H9 (cell line): Measurements from ENCODE around the gene ATP8B2. TPM values are rescaled to one million over a fixed set of nuclear protein-coding genes. Genes with fewer than 3 reads are reported as not detected.
"Not testable (repeated sequence)": the region's sequence is repeated elsewhere in the genome, so short reads cannot be mapped to it uniquely, and the experiment has no call there.

Source experiments
- DNase-seq: peaks from one replicate; pipeline ENCODE4 v3.0.0-alpha.2; 2017
- H2AFZ ChIP-seq: one replicate; pipeline ENCODE4 v1.6.1; 2013; ENCODE audit warnings: mild to moderate bottlenecking, low read length, control low read depth, moderate library complexity
- H2AK5ac ChIP-seq: 2 replicates; pipeline ENCODE4 v1.6.1; 2013; ENCODE audit warnings: low read length, control low read depth, mixed read lengths; ENCODE audit not compliant: insufficient read length
- H2BK120ac ChIP-seq: one replicate; pipeline ENCODE4 v1.6.1; 2013; ENCODE audit warnings: low read depth, mild to moderate bottlenecking, low read length, control low read depth, inconsistent platforms; ENCODE audit not compliant: poor library complexity, severe bottlenecking
- H2BK12ac ChIP-seq: 2 replicates; pipeline ENCODE4 v1.6.1; 2013; ENCODE audit warnings: low read length, control low read depth, mixed read lengths, low read depth; ENCODE audit not compliant: insufficient read length
- H2BK15ac ChIP-seq: 2 replicates; pipeline ENCODE4 v1.6.1; 2013; ENCODE audit warnings: low read depth, low read length, control low read depth
- H2BK20ac ChIP-seq: one replicate; pipeline ENCODE4 v1.6.1; 2013; ENCODE audit warnings: low read depth, mild to moderate bottlenecking, low read length, control low read depth, inconsistent platforms; ENCODE audit not compliant: poor library complexity, severe bottlenecking
- H2BK5ac ChIP-seq: 2 replicates; pipeline ENCODE4 v1.6.1; 2013; ENCODE audit warnings: low read length, control low read depth, mixed read lengths; ENCODE audit not compliant: insufficient read length
- H3K14ac ChIP-seq: 2 replicates; pipeline ENCODE4 v1.6.1; 2013; ENCODE audit warnings: low read length, control low read depth; ENCODE audit not compliant: insufficient read depth
- H3K18ac ChIP-seq: 2 replicates; pipeline ENCODE4 v1.6.1; 2013; ENCODE audit warnings: low read depth, mild to moderate bottlenecking, mixed read lengths, low read length, control low read depth; ENCODE audit not compliant: insufficient read length
- H3K23ac ChIP-seq: 2 replicates; pipeline ENCODE4 v1.6.1; 2013; ENCODE audit warnings: low read length, control low read depth, mixed read lengths, low read depth; ENCODE audit not compliant: insufficient read length
- H3K23me2 ChIP-seq: 2 replicates; pipeline ENCODE4 v1.6.1; 2013; ENCODE audit warnings: low read depth, mild to moderate bottlenecking, mixed read lengths, low read length, control low read depth; ENCODE audit not compliant: insufficient read length, poor library complexity, severe bottlenecking
- H3K27ac ChIP-seq: 2 replicates; pipeline ENCODE4 v1.5.1; 2013; ENCODE audit warnings: low read length, control low read depth, mixed read lengths, low read depth; ENCODE audit not compliant: insufficient read length
- H3K27me3 ChIP-seq: 2 replicates; pipeline ENCODE4 v1.6.1; 2013; ENCODE audit warnings: low read length, control low read depth, inconsistent platforms; ENCODE audit not compliant: insufficient read depth
- H3K4ac ChIP-seq: 2 replicates; pipeline ENCODE4 v1.6.1; 2013; ENCODE audit warnings: low read depth, mild to moderate bottlenecking, control low read depth, inconsistent platforms, low read length, moderate library complexity
- H3K4me1 ChIP-seq: 2 replicates; pipeline ENCODE4 v1.6.1; 2013; ENCODE audit warnings: low read length, control low read depth, inconsistent platforms; ENCODE audit not compliant: insufficient read depth
- H3K4me2 ChIP-seq: 2 replicates; pipeline ENCODE4 v1.6.1; 2013; ENCODE audit warnings: low read length, control low read depth, mixed read lengths; ENCODE audit not compliant: insufficient read length, insufficient read depth
- H3K56ac ChIP-seq: 2 replicates; pipeline ENCODE4 v1.6.1; 2013; ENCODE audit warnings: low read depth, mild to moderate bottlenecking, mixed read lengths, low read length, control low read depth; ENCODE audit not compliant: insufficient read length
- H3K79me1 ChIP-seq: 2 replicates; pipeline ENCODE4 v1.6.1; 2013; ENCODE audit warnings: low read depth, mild to moderate bottlenecking, moderate library complexity, low read length, control low read depth, inconsistent platforms; ENCODE audit not compliant: insufficient read depth, poor library complexity, severe bottlenecking
- H3K79me2 ChIP-seq: 2 replicates; pipeline ENCODE4 v1.6.1; 2013; ENCODE audit warnings: low read length, control low read depth, inconsistent platforms; ENCODE audit not compliant: insufficient read depth
- H3K9ac ChIP-seq: 2 replicates; pipeline ENCODE4 v1.6.1; 2013; ENCODE audit warnings: low read length, control low read depth, mixed read lengths; ENCODE audit not compliant: insufficient read length; ENCODE audit errors: extremely low read depth
- H3K9me3 ChIP-seq: one replicate; pipeline ENCODE4 v1.6.1; 2013; ENCODE audit warnings: low read depth, low read length, inconsistent platforms; ENCODE audit not compliant: control insufficient read depth
- H3T11ph ChIP-seq: one replicate; pipeline ENCODE4 v1.6.1; 2013; ENCODE audit warnings: mild to moderate bottlenecking, low read length, control low read depth, inconsistent platforms
- H4K20me1 ChIP-seq: one replicate; pipeline ENCODE4 v1.6.1; 2013; ENCODE audit not compliant: control insufficient read depth, insufficient read length, insufficient read depth
- H4K5ac ChIP-seq: 2 replicates; pipeline ENCODE4 v1.6.1; 2013; ENCODE audit warnings: low read depth, mild to moderate bottlenecking, mixed read lengths, low read length, control low read depth; ENCODE audit not compliant: insufficient read length
- H4K8ac ChIP-seq: replicated peaks from 2 replicates; pipeline ENCODE4 v1.6.1; 2013; ENCODE audit warnings: low read length, control low read depth, mixed read lengths, low read depth; ENCODE audit not compliant: insufficient read length
- H4K91ac ChIP-seq: 2 replicates; pipeline ENCODE4 v1.6.1; 2013; ENCODE audit warnings: low read depth, mild to moderate bottlenecking, moderate library complexity, mixed read lengths, low read length, control low read depth; ENCODE audit not compliant: insufficient read length
- H3K27ac Mint-ChIP-seq, 3 experiments: 2 replicates in 2 of 3; 3 replicates in 1 of 3; pipeline ENCODE4 v1.8.0; 2020 to 2021; ENCODE audit warnings: mixed read lengths in 3 of 3, mild to moderate bottlenecking in 1 of 3, moderate library complexity in 1 of 3
- H3K27me3 Mint-ChIP-seq: 2 replicates; pipeline ENCODE4 v1.8.0; 2021; ENCODE audit warnings: low read depth, mild to moderate bottlenecking, moderate library complexity, mixed read lengths
- H3K36me3 Mint-ChIP-seq, 3 experiments: 2 replicates in 2 of 3; 3 replicates in 1 of 3; pipeline ENCODE4 v1.8.0; 2020 to 2021; ENCODE audit warnings: low read depth in 3 of 3, mixed read lengths in 3 of 3; ENCODE audit not compliant: insufficient read depth in 1 of 3
- H3K4me1 Mint-ChIP-seq, 2 experiments: 2 replicates each; pipeline ENCODE4 v1.8.0; 2020; ENCODE audit warnings: mixed read lengths in 2 of 2
- H3K4me3 Mint-ChIP-seq, 2 experiments: 2 replicates in 1 of 2; 3 replicates in 1 of 2; pipeline ENCODE4 v1.8.0; 2020 to 2021; ENCODE audit warnings: mild to moderate bottlenecking in 2 of 2, mixed read lengths in 2 of 2, moderate library complexity in 1 of 2
- H3K9me3 Mint-ChIP-seq, 2 experiments: 2 replicates in 1 of 2; 3 replicates in 1 of 2; pipeline ENCODE4 v1.8.0; 2020; ENCODE audit warnings: mild to moderate bottlenecking in 2 of 2, mixed read lengths in 2 of 2, moderate library complexity in 1 of 2
- WGBS: extraction: QIAGEN DNeasy Blood & Tissue Kit; methylation state at CpG from one replicate; pipeline ENCODE4 v1.1.7; 2013; ENCODE audit warnings: missing lambda C conversion rate, low lambda C conversion rate, mixed read lengths; ENCODE audit not compliant: insufficient read length; ENCODE audit errors: extremely low coverage; 5-methylcytosine and 5-hydroxymethylcytosine counted together
- total RNA-seq: library from RNA; stranded (reverse); gene quantifications from 2 replicates; pipeline ENCODE4 v1.2.1, GENCODE V29; 2021
- TF ChIP-seq, protein P1 (sequence below): fragments of 200-600 bp; sonication (generic); conservative IDR thresholded peaks from 3 replicates; pipeline ENCODE4 v1.8.0; 2021; ENCODE audit warnings: antibody characterized with exemption, mild to moderate bottlenecking

The ATP8B2 gene
- total RNA-seq, 1 experiment from 2014 or later: 37.6 TPM

DNA sequence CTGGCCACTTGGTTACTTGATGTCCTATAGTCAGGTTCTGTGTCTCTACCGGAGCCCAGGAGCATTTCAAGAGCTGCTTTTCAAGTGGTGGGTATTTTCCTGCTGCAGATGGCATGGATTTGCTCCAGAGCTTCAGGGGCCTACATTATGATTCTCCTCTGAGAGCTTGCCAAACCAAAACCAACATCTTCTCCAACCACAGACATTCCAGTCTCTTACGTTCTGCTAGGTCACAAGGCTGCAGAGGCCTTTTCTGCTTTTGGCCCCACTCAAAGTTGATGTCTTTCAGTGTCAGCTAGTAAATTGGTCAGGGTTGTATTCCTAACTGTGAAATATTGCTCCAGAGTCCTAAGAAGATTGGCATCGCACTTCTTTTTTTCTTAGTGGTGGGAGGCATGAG, 19.2 kb upstream of the ATP8B2 start:
- no peaks in the 10 kb centered on the region for H3K4me1 Mint-ChIP-seq
- H3K18ac ChIP-seq: no peak overlapping the region
- no peak overlapping the region for H4K5ac ChIP-seq
- peaks cover 9% of the 10 kb centered on the region for H3K27me3 Mint-ChIP-seq
- no peak for DNase-seq
- H2AK5ac ChIP-seq: no peak overlapping the region
- H2AFZ ChIP-seq: no peak overlapping the region
- TF ChIP-seq, protein P1, sequence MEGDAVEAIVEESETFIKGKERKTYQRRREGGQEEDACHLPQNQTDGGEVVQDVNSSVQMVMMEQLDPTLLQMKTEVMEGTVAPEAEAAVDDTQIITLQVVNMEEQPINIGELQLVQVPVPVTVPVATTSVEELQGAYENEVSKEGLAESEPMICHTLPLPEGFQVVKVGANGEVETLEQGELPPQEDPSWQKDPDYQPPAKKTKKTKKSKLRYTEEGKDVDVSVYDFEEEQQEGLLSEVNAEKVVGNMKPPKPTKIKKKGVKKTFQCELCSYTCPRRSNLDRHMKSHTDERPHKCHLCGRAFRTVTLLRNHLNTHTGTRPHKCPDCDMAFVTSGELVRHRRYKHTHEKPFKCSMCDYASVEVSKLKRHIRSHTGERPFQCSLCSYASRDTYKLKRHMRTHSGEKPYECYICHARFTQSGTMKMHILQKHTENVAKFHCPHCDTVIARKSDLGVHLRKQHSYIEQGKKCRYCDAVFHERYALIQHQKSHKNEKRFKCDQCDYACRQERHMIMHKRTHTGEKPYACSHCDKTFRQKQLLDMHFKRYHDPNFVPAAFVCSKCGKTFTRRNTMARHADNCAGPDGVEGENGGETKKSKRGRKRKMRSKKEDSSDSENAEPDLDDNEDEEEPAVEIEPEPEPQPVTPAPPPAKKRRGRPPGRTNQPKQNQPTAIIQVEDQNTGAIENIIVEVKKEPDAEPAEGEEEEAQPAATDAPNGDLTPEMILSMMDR: no peak
- H3T11ph ChIP-seq: no peak overlapping the region
- no peak overlapping the region for H3K4me2 ChIP-seq
- no peak overlapping the region for H2BK12ac ChIP-seq
- no CpG with 5 or more reads among the region's 3 CpGs for WGBS
- H3K27ac Mint-ChIP-seq: no peak overlapping the region
- no peak overlapping the region for H4K8ac ChIP-seq
- H2BK120ac ChIP-seq: no peak overlapping the region
- no peak overlapping the region for H3K4me3 Mint-ChIP-seq
- no peak overlapping the region for H4K91ac ChIP-seq
- no peaks in the 10 kb centered on the region for H3K4me1 ChIP-seq
- H3K27me3 ChIP-seq: no peaks in the 10 kb centered on the region
- H3K56ac ChIP-seq: no peak overlapping the region
- H3K27ac ChIP-seq: no peak overlapping the region
- no peak overlapping the region for H3K23ac ChIP-seq
- no peak overlapping the region for H3K4ac ChIP-seq
- H3K9me3 Mint-ChIP-seq: peaks cover 4 to 5% of the 10 kb centered on the region in 2 experiments; a peak in 4 of 5 replicates
- H3K79me2 ChIP-seq: no peaks in the 10 kb centered on the region
- H4K20me1 ChIP-seq: no peaks in the 10 kb centered on the region
- H3K14ac ChIP-seq: no peak overlapping the region
- H2BK5ac ChIP-seq: no peak overlapping the region
- no peaks in the 10 kb centered on the region for H3K23me2 ChIP-seq
- H2BK15ac ChIP-seq: no peak overlapping the region
- peaks cover 0 to 3% (median 0%) of the 10 kb centered on the region in 3 experiments; a peak in 2 of 7 replicates for H3K36me3 Mint-ChIP-seq
- H3K9ac ChIP-seq: no peak overlapping the region
- H3K9me3 ChIP-seq: no peaks in the 10 kb centered on the region
- H3K79me1 ChIP-seq: no peaks in the 10 kb centered on the region
- H2BK20ac ChIP-seq: no peak overlapping the region

DNA sequence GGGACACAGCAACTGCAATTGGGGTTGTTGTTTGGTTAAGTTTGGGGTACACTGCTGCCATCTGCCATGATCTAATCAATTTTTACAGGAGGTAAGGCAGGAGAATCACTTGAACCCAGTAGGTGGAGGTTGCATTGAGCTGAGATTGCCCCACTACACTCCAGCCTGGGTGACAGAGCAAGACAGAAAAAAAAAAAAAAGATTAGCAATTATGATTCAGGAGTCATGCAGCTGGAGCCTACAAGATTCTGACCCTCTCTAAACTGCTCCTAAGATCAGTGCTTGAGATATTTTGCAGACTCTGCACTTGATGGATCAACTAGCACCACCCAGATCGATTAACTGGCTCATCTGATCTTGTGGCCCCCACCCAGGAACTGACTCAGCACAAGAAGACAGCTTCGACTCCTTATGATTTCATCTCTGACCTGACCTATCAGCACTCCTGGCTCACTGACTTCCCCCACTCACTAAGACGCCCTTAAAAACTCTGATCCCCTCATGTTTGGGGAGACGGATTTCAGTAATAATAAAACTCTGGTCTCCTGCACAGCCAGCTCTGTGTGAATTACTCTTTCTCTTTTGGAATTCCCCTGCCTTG, 17.6 kb upstream of the ATP8B2 start:
- H3K4ac ChIP-seq, H3K9ac ChIP-seq, H4K91ac ChIP-seq, H3K9me3 Mint-ChIP-seq, H2BK5ac ChIP-seq, H3K27ac ChIP-seq, H2AFZ ChIP-seq, H3K23me2 ChIP-seq, H3K14ac ChIP-seq, H3K4me3 Mint-ChIP-seq, H3K36me3 Mint-ChIP-seq, H3K79me1 ChIP-seq, H3K9me3 ChIP-seq, DNase-seq, H3K79me2 ChIP-seq, H2BK120ac ChIP-seq, H2AK5ac ChIP-seq, H2BK12ac ChIP-seq, H3K18ac ChIP-seq, H4K8ac ChIP-seq, H4K5ac ChIP-seq, H3K56ac ChIP-seq, H3K27me3 ChIP-seq, H2BK20ac ChIP-seq, H3K23ac ChIP-seq, H3K27ac Mint-ChIP-seq, H3K4me2 ChIP-seq, H3K4me1 ChIP-seq, H3K4me1 Mint-ChIP-seq, H3T11ph ChIP-seq, H4K20me1 ChIP-seq, H2BK15ac ChIP-seq: not testable (repeated sequence)
- H3K27me3 Mint-ChIP-seq: peaks cover 10% of the 10 kb centered on the region
- no CpG with 5 or more reads among the region's 4 CpGs for WGBS
